ENCODE results near the gene CD300C. TPM values are rescaled to one million over a fixed set of nuclear protein-coding genes. Genes with fewer than 3 reads are reported as not detected.

CD300C gene
- total and polyA plus RNA-seq, 10 of the 15 experiments (the other 5 are each of a cell fraction or from before 2014, with no cell fraction given), result 0.12 to 0.38 (median 0.23) TPM; not detected in 3

- Histone ChIP-seq H2AFZ (ENCODE audit: control insufficient read depth, low read depth, low read length) (no peak overlapping the region), H3K4me1 (ENCODE audit: control insufficient read depth, insufficient read depth, low read length) (peaks cover 4% of the 10 kb centered on the region), H3K79me2 (ENCODE audit: control insufficient read depth, insufficient read depth, low read length) (no peaks in the 10 kb centered on the region), H3K36me3 (ENCODE audit: control insufficient read depth in 2 of 2, insufficient read depth in 2 of 2, low read length in 1 of 2) (no peaks in the 10 kb centered on the region), H4K20me1 (ENCODE audit: control insufficient read depth, insufficient read depth) (no peaks in the 10 kb centered on the region), H3K9me3 (replicated peaks; ENCODE audit: control insufficient read depth, insufficient read depth, low read length) (no peaks in the 10 kb centered on the region; the same call in 2 of the 3 replicates), H3K9ac (ENCODE audit: control insufficient read depth, insufficient read depth, low read length) (no peak overlapping the region), H3K27me3 (replicated peaks in 1 of 2; ENCODE audit: control insufficient read depth in 2 of 2, insufficient read depth in 2 of 2, low read length in 1 of 2) (no peaks in the 10 kb centered on the region; a peak in 1 of 4 replicates), H3K27ac (ENCODE audit: control insufficient read depth, insufficient read depth) (no peak overlapping the region), H3K4me3 (no peak overlapping the region), H3K4me2 (ENCODE audit: control insufficient read depth, insufficient read depth) (no peak overlapping the region)
- POLR2A ChIA-PET, result interaction anchor here (1.0 kb wide), 1 partner anchor 62 kb away, joined by 3 read pairs; no protein-coding TSS in a partner anchor
- FAIRE-seq, result no peak
- no TSS peak for BruUV-seq (replicated peaks)
- DNase-seq (ENCODE audit: low read depth, low spot score), result no peak
- RAD21 ChIA-PET (ENCODE audit: unreplicated experiment), result interaction anchor here (1.0 to 4.7 kb wide), 5 partner anchors 11 to 147 kb away, joined by 3 to 22 read pairs (median 4); no protein-coding TSS in a partner anchor
- no peak for ATAC-seq
- SMC1A ChIA-PET (ENCODE audit: uncharacterized antibody, unreplicated experiment), result interaction anchor here (0.7 to 7.5 kb wide), 3 partner anchors 15 to 34 kb away, joined by 4 to 45 read pairs (median 4); no protein-coding TSS in a partner anchor
- 41% methylated on average over 3 of the region's 3 CpGs for WGBS (ENCODE audit: insufficient coverage, insufficient replicate concordance, low lambda C conversion rate, missing lambda C conversion rate)
- in situ Hi-C loops (cut with MboI) (no loop called here), intact Hi-C loops (cut with micrococcal nuclease; ENCODE audit: unreplicated experiment) (no loop called here)
- CTCF ChIA-PET, result interaction anchor here (0.7 to 2.6 kb wide), 3 partner anchors 27 to 159 kb away, joined by 3 to 10 read pairs (median 4); no protein-coding TSS in a partner anchor
- TF ChIP-seq NR2F1 (conservative IDR thresholded peaks at IDR 0.05) (no peak), SPI1 (IDR thresholded peaks at IDR 0.05; ENCODE audit: borderline replicate concordance, insufficient read depth, low read depth, low read length) (no peak), ZNF207 (IDR thresholded peaks at IDR 0.05; ENCODE audit: borderline replicate concordance) (no peak), EP300 (IDR thresholded peaks at IDR 0.05; ENCODE audit: borderline replicate concordance in 1 of 2, control insufficient read depth in 1 of 2, low read depth in 2 of 2, low read length in 2 of 2) (no peak)
Measured at GRCh38 chr17:74526681-74527080, 19.2 kb downstream of the CD300C start.

GRCh38 chr17:74525781-74526288 is 20.1 kb downstream of the CD300C start:
- WGBS (ENCODE audit: insufficient coverage, insufficient replicate concordance, low lambda C conversion rate, missing lambda C conversion rate), result 57% methylated on average over 14 of the region's 14 CpGs
- H3K36me3 ChIP-seq (ENCODE audit: control insufficient read depth in 2 of 2, insufficient read depth in 2 of 2, low read length in 1 of 2), result no peaks in the 10 kb centered on the region
- no peaks in the 10 kb centered on the region; the same call in 2 of the 3 replicates for H3K9me3 ChIP-seq (replicated peaks; ENCODE audit: control insufficient read depth, insufficient read depth, low read length)
- no peak for ATAC-seq
- no peak for DNase-seq (ENCODE audit: low read depth, low spot score)
- in situ Hi-C loops (cut with MboI) (no loop called here), intact Hi-C loops (cut with micrococcal nuclease; ENCODE audit: unreplicated experiment) (no loop called here)
- peaks cover 9% of the 10 kb centered on the region for H3K4me1 ChIP-seq (ENCODE audit: control insufficient read depth, insufficient read depth, low read length)
- no TSS peak for BruUV-seq (replicated peaks)
- FAIRE-seq, result no peak
- no peak overlapping the region for H3K4me2 ChIP-seq (ENCODE audit: control insufficient read depth, insufficient read depth)
- ChIA-PET POLR2A (interaction anchor here (0.6 kb wide), 1 partner anchor 57 kb away, joined by 3 read pairs; no protein-coding TSS in a partner anchor), CTCF (interaction anchor here (0.7 to 2.6 kb wide), 4 partner anchors 26 to 158 kb away, joined by 3 to 10 read pairs (median 4); no protein-coding TSS in a partner anchor), SMC1A (ENCODE audit: uncharacterized antibody, unreplicated experiment) (interaction anchor here (1.2 kb wide), 1 partner anchor 30 kb away, joined by 4 read pairs; no protein-coding TSS in a partner anchor), RAD21 (ENCODE audit: unreplicated experiment) (interaction anchor here (1.1 to 4.7 kb wide), 3 partner anchors 13 to 146 kb away, joined by 3 to 22 read pairs (median 11); no protein-coding TSS in a partner anchor)
- H2AFZ ChIP-seq (ENCODE audit: control insufficient read depth, low read depth, low read length), result no peak overlapping the region
- no peak overlapping the region for H3K9ac ChIP-seq (ENCODE audit: control insufficient read depth, insufficient read depth, low read length)
- H3K27ac ChIP-seq (ENCODE audit: control insufficient read depth, insufficient read depth), result no peak overlapping the region
- no peak overlapping the region for H3K4me3 ChIP-seq
- H3K27me3 ChIP-seq (replicated peaks in 1 of 2; ENCODE audit: control insufficient read depth in 2 of 2, insufficient read depth in 2 of 2, low read length in 1 of 2), result no peaks in the 10 kb centered on the region; a peak in 1 of 4 replicates
- H3K79me2 ChIP-seq (ENCODE audit: control insufficient read depth, insufficient read depth, low read length), result no peaks in the 10 kb centered on the region
- no peaks in the 10 kb centered on the region for H4K20me1 ChIP-seq (ENCODE audit: control insufficient read depth, insufficient read depth)
- TF ChIP-seq CEBPB (IDR thresholded peaks at IDR 0.05; ENCODE audit: borderline replicate concordance in 1 of 2, low read depth in 2 of 2, low read length in 2 of 2) (no peak), HDGF (IDR thresholded peaks at IDR 0.05) (no peak), ZNF687 (IDR thresholded peaks at IDR 0.05) (no peak), SMAD1 (IDR thresholded peaks at IDR 0.05; ENCODE audit: low read depth, partially characterized antibody) (no peak), CTCF (IDR thresholded peaks at IDR 0.05 in 2 of 3, conservative IDR thresholded peaks at IDR 0.05 in 1 of 3; ENCODE audit: control insufficient read depth in 2 of 3, extremely low read depth in 1 of 3, insufficient read depth in 1 of 3, low read depth in 3 of 3, low read length in 3 of 3) (no peak)

All from GM12878 (cell line).